Cardiac muscle cell (in vitro differentiated cells and primary cell): ENCODE results near the gene LYST. TPM values are rescaled to one million over a fixed set of nuclear protein-coding genes. Genes with fewer than 3 reads are reported as not detected.

ENCODE experiments used
- DNase-seq, 2 donors: peaks; one replicate each; pipeline versions ENCODE4 v3.0.0 to v3.0.0-alpha.2; 2010 to 2017; ENCODE audit warnings: low read depth in 1 of 2, low spot score in 1 of 2
- H3K27ac ChIP-seq: fragments of 200-600 bp; sonication (generic); 2 replicates; pipeline ENCODE4 v1.5.1; 2016
- H3K27me3 ChIP-seq: fragments of 200-600 bp; sonication (generic); 2 replicates; pipeline ENCODE4 v1.6.0; 2016; ENCODE audit warnings: control low read depth
- H3K36me3 ChIP-seq: fragments of 200-600 bp; sonication (generic); 2 replicates; pipeline ENCODE4 v1.5.1; 2016; ENCODE audit warnings: control low read depth
- H3K4me1 ChIP-seq: fragments of 200-600 bp; sonication (generic); 2 replicates; pipeline ENCODE4 v1.8.1; 2017; ENCODE audit warnings: low read depth, mild to moderate bottlenecking, mixed run types
- H3K4me3 ChIP-seq: fragments of 200-600 bp; sonication (generic); 2 replicates; pipeline ENCODE4 v1.5.1; 2016; ENCODE audit warnings: mild to moderate bottlenecking
- H3K9me3 ChIP-seq: fragments of 200-600 bp; sonication (generic); 2 replicates; pipeline ENCODE4 v1.5.1; 2017; ENCODE audit warnings: low read depth, mild to moderate bottlenecking, control low read depth
- CTCF ChIP-seq: IDR thresholded peaks from 2 replicates; pipeline ENCODE4 v1.5.1; 2012; ENCODE audit warnings: low read depth, mild to moderate bottlenecking, low read length
- polyA plus RNA-seq: library from polyadenylated mRNA; unstranded; fragments of >200 nt; fragmentation: Nextera tagmentation; extraction: Ambion mirVana; gene quantifications from 2 replicates; pipeline ENCODE4 v1.2.1, GENCODE V29; 2016
- total RNA-seq: library from RNA; depleted of rRNA; stranded (reverse); fragments of >200 nt; gene quantifications from 2 replicates; pipeline ENCODE4 v1.2.3, GENCODE V29; 2016

Gene LYST
- total and polyA plus RNA-seq, 2 experiments from 2014 or later: 4.5 to 5.2 TPM

- peak in 1 of 2 donors; percentile 80 for DNase-seq
- H3K27ac ChIP-seq: no peak overlapping the region
- H3K4me3 ChIP-seq: no peak overlapping the region
- no peaks in the 10 kb centered on the region for H3K9me3 ChIP-seq
- no peak for TF ChIP-seq CTCF
- H3K4me1 ChIP-seq: no peaks in the 10 kb centered on the region
- no peaks in the 10 kb centered on the region for H3K36me3 ChIP-seq
- no peaks in the 10 kb centered on the region for H3K27me3 ChIP-seq
Measured at GRCh38 chr1:235902677-235903542, 36.2 kb upstream of the LYST start.

- TF ChIP-seq CTCF: no peak
- H3K4me1 ChIP-seq: no peaks in the 10 kb centered on the region
- peak in 1 of 2 donors; percentile 39 for DNase-seq
- no peak overlapping the region for H3K27ac ChIP-seq
- H3K4me3 ChIP-seq: no peak overlapping the region
- no peaks in the 10 kb centered on the region for H3K9me3 ChIP-seq
- no peaks in the 10 kb centered on the region for H3K36me3 ChIP-seq
- no peaks in the 10 kb centered on the region for H3K27me3 ChIP-seq
Measured at GRCh38 chr1:235901461-235901860, 34.8 kb upstream of the LYST start.

DNA sequence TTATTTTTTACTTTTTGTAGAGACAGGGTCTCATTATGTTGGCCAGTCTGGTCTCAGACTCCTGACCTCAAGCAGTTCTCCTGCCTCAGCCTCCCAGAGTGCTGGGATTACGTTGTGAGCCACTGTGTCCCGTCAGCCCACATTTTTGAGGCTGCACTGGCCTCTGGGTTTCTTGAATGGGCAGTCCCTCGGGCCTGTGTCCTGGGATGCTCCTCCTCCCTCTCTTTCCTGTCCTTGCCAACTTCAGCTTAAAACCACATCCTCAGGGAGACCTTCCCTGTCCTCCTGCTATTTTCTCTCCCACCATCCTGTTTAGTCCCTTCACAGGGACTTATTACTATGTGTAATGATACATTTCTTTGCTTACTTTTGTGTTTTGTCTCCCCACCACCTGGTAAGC, 31.4 kb upstream of the LYST start:
- no peak for TF ChIP-seq CTCF
- Histone ChIP-seq H3K27me3 (no peaks in the 10 kb centered on the region), H3K4me3 (no peak overlapping the region), H3K36me3 (no peaks in the 10 kb centered on the region), H3K4me1 (no peaks in the 10 kb centered on the region), H3K9me3 (no peaks in the 10 kb centered on the region), H3K27ac (no peak overlapping the region)
- DNase-seq: peak in 1 of 2 donors; percentile 66

DNA sequence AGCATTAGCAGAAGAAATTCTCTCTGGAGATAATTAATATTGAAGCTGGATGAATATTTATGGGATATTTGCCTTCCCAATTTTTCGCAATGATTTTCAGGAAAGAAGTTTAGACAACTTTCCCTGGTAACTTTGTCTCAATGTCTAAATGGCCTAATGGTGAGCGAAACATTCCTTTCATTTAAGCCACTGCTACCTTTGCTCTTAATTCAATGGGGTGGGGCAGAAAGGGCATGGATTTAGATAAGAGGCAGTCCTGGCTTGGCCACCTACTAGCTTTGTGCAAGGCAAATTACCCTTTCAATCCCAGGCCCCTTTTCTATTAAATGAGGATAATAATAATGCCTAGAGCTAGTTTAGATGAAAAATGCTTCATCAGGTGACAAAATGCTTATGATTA, 27.1 kb upstream of the LYST start:
- no peaks in the 10 kb centered on the region for H3K4me1 ChIP-seq
- TF ChIP-seq CTCF: no peak
- H3K36me3 ChIP-seq: no peaks in the 10 kb centered on the region
- H3K4me3 ChIP-seq: no peak overlapping the region
- H3K9me3 ChIP-seq: no peaks in the 10 kb centered on the region
- DNase-seq: no peak
- no peaks in the 10 kb centered on the region for H3K27me3 ChIP-seq
- no peak overlapping the region for H3K27ac ChIP-seq

DNA sequence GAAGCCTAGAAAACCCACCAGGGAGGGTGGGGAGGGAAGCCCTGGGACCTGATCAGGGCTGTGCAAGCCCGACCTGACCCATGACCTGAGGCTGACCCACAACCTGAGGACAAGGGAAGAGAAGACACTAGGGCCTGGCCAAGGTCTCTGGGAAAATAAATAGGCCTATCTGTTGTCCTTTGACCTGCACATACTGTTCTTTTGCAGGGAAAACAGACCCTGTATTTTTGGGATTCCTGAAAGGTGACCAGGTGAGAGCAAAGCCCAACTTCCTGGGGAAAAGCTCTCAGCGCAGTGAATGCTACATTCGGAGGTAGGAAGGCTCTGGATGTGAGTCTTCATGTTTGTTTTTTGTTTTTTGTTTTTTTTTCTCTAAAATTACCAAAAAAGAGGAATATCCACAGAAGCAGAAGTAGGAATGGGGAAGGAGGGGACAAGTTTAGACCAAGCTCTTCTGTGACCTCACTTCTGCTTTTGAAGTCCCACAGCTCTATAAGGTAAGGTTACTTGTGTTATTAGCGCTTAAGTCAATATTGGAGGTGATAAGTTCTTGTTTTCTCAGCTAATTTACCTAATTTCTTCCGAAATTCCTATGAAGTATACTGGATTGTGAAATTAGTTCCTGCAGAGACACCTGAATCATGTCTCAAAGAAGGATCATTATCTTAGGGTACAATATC, 26.2 kb upstream of the LYST start:
- no peak overlapping the region for H3K27ac ChIP-seq
- TF ChIP-seq CTCF: no peak
- H3K27me3 ChIP-seq: no peaks in the 10 kb centered on the region
- H3K36me3 ChIP-seq: no peaks in the 10 kb centered on the region
- H3K4me3 ChIP-seq: no peak overlapping the region
- H3K4me1 ChIP-seq: no peaks in the 10 kb centered on the region
- no peaks in the 10 kb centered on the region for H3K9me3 ChIP-seq
- DNase-seq: no peak
